Cerebellar nuclear complex (tissue), 1 donor: ENCODE results near the gene TMEM79.
"Not testable (repeated sequence)": the region's sequence is repeated elsewhere in the genome, so short reads cannot be mapped to it uniquely, and the experiment has no call there.

Experiments used
- DNase-seq, 2 experiments: peaks; one replicate each; lab custom pipeline; 2025; lab: John Stamatoyannopoulos, UW

TMEM79 gene

GRCh38 chr1:156303241-156303640 lies 19.1 kb downstream of the TMEM79 start:
- no peak for DNase-seq

- DNase-seq, result no peak
These were observed 21.1 kb downstream of the TMEM79 start for GRCh38 chr1:156305215-156305614.

- DNase-seq, result no peak
These were observed 24.0 kb downstream of the TMEM79 start for GRCh38 chr1:156308078-156308477.

- no peak for DNase-seq
These were observed 26.8 kb downstream of the TMEM79 start for GRCh38 chr1:156310962-156311361.

- DNase-seq, result no peak
These were observed 32.8 kb downstream of the TMEM79 start for GRCh38 chr1:156316909-156317308.

GRCh38 chr1:156319664-156320063 lies 35.5 kb downstream of the TMEM79 start:
- DNase-seq, result no peak

- no peak for DNase-seq
These were observed 36.4 kb downstream of the TMEM79 start for GRCh38 chr1:156320560-156320959.

GRCh38 chr1:156323179-156323578 lies 39.1 kb downstream of the TMEM79 start:
- not testable (repeated sequence) for DNase-seq

- no peak for DNase-seq
These were observed 52.1 kb downstream of the TMEM79 start for GRCh38 chr1:156336242-156336641.

GRCh38 chr1:156337052-156337887 lies 53.1 kb downstream of the TMEM79 start:
- no peak for DNase-seq

GRCh38 chr1:156337888-156338179 lies 53.7 kb downstream of the TMEM79 start:
- no peak for DNase-seq

GRCh38 chr1:156338180-156338976 lies 54.3 kb downstream of the TMEM79 start, which contains the start of the genes CCT3 and TSACC:
CCT3 (minus strand) TSS chr1:156338292; CDS start chr1:156338184, 108 bp downstream.
TSACC (plus strand) TSS chr1:156338526; CDS start chr1:156339758, 1,232 bp downstream.
- peak; percentile 88 to 89 for DNase-seq
